ENCODE data around the gene S100A4. TPM values are rescaled to one million over a fixed set of nuclear protein-coding genes. Genes with fewer than 3 reads are reported as not detected.

S100A4 gene
- total RNA-seq, 2 experiments from 2014 or later = 36.5 to 37.9 TPM

DNA sequence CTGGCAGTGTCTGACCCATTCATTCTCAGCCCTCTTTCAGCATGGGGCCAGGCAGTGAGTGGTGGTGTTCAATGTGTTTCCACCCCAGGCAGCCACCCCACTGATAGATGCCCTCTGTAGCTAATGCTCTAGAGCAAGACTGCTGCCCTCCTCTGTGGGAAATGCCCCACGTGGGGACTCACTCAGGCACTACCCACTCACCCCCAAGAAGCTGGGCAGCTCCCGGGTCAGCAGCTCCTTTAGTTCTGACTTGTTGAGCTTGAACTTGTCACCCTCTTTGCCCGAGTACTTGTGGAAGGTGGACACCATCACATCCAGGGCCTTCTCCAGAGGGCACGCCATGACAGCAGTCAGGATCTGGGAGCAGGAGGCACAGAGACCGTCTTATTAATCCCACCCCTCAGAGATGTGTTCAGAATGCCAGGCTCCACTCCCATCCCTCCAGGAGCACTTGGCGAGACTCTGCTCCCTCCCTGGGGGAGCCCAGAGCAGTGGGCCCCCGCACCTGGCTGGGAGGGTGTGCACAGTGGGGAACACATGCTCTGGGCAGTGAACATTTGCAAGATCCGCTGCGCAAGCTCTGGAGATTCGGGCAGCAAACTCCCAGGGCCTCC, 1.0 kb downstream of the S100A4 start:
- H3K4me3 Mint-ChIP-seq = peak overlapping the region; percentile 71
- CTCF ChIA-PET = interaction anchor here (0.8 to 5.0 kb wide), 11 partner anchors 9 to 50 kb away, joined by 3 to 47 read pairs (median 5); partner anchors contain the start of gene S100A6
- H3K4me1 Mint-ChIP-seq (ENCODE audit: low read depth) = peaks cover 82% of the 10 kb centered on the region
- intact Hi-C loops (cut with micrococcal nuclease) = loop anchor here (1.0 kb wide), 2 partner anchors 11 to 22 kb away; no protein-coding TSS in a partner anchor
- no peak for DNase-seq
- H3K27me3 Mint-ChIP-seq (ENCODE audit: low read depth) = no peaks in the 10 kb centered on the region
- no peaks in the 10 kb centered on the region for H3K9me3 Mint-ChIP-seq
- peak overlapping the region; percentile 93 for H3K27ac Mint-ChIP-seq
- H3K36me3 Mint-ChIP-seq (ENCODE audit: low read depth) = no peaks in the 10 kb centered on the region

DNA sequence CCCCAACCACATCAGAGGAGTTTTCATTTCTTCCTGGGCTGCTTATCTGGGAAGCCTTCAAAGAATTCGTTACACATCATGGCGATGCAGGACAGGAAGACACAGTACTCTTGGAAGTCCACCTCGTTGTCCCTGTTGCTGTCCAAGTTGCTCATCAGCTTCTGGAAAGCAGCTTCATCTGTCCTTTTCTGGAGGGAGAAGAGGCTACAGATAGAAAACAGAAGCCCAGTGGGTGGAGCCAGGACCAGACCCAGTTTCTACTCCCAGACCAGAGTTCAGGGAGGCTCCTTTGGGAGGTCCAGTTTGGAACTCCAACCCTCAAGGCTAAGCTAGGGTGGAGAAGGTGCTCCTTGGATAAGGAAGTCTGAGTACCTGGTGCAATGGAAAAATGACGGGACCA, 1.9 kb downstream of the S100A4 start:
- Mint-ChIP-seq H3K36me3 (ENCODE audit: low read depth) (no peaks in the 10 kb centered on the region), H3K4me1 (ENCODE audit: low read depth) (peaks cover 83% of the 10 kb centered on the region)
- intact Hi-C loops (cut with micrococcal nuclease) = no loop called here

DNA sequence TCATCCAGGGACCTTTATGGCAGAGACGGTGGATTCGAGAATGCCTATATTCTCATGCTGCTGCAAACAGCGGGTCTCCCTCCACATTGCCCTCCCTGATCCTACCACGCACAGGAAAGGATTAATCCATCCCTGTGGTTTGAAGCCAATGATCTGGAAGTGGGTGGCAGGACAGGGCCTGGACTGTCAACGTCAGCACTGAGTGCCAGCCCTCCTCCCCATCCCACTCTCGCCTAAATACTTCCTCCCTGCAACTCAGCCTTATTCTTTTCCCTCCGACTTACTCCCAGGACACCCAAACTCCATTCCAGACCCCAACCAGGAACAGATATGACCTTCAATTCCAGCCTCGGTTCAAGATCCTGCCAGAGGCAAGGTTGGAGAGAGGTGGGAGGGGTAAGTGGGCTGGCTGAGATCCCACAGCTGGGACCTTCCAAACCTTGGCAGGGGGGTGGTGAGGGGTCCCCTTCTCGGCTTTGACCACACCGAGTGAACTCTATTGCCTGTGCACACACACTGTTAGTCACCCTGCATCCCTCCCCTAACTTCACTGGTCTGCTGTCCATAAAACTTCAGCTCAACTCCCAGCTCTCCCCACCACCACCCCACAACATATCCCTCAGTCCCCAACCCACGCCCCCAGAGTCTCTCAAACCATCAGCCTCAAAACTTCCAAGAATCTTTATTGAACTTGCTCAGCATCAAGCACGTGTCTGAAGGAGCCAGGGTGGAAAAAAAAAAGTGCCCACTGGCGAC, 2.5 kb downstream of the S100A4 start:
- Mint-ChIP-seq H3K27ac (peak overlapping the region; percentile 93), H3K36me3 (ENCODE audit: low read depth) (no peaks in the 10 kb centered on the region), H3K27me3 (ENCODE audit: low read depth) (no peaks in the 10 kb centered on the region), H3K4me1 (ENCODE audit: low read depth) (peaks cover 79% of the 10 kb centered on the region), H3K4me3 (no peak overlapping the region), H3K9me3 (no peaks in the 10 kb centered on the region)
- no peak for DNase-seq
- intact Hi-C loops (cut with micrococcal nuclease) = no loop called here
- CTCF ChIA-PET = interaction anchor here (0.9 to 5.0 kb wide), 5 partner anchors 8 to 25 kb away, joined by 4 to 47 read pairs (median 14); partner anchors contain the start of gene S100A6

More for the DNA sequence above, 1.9 kb downstream of the S100A4 start:
- no peaks in the 10 kb centered on the region for H3K27me3 Mint-ChIP-seq (ENCODE audit: low read depth)
- CTCF ChIA-PET = interaction anchor here (0.9 to 5.0 kb wide), 5 partner anchors 9 to 24 kb away, joined by 4 to 47 read pairs (median 14); partner anchors contain the start of gene S100A6
- H3K9me3 Mint-ChIP-seq = no peaks in the 10 kb centered on the region
- no peak for DNase-seq
- peak overlapping the region; percentile 71 for H3K4me3 Mint-ChIP-seq
- H3K27ac Mint-ChIP-seq = peak overlapping the region; percentile 93

DNA sequence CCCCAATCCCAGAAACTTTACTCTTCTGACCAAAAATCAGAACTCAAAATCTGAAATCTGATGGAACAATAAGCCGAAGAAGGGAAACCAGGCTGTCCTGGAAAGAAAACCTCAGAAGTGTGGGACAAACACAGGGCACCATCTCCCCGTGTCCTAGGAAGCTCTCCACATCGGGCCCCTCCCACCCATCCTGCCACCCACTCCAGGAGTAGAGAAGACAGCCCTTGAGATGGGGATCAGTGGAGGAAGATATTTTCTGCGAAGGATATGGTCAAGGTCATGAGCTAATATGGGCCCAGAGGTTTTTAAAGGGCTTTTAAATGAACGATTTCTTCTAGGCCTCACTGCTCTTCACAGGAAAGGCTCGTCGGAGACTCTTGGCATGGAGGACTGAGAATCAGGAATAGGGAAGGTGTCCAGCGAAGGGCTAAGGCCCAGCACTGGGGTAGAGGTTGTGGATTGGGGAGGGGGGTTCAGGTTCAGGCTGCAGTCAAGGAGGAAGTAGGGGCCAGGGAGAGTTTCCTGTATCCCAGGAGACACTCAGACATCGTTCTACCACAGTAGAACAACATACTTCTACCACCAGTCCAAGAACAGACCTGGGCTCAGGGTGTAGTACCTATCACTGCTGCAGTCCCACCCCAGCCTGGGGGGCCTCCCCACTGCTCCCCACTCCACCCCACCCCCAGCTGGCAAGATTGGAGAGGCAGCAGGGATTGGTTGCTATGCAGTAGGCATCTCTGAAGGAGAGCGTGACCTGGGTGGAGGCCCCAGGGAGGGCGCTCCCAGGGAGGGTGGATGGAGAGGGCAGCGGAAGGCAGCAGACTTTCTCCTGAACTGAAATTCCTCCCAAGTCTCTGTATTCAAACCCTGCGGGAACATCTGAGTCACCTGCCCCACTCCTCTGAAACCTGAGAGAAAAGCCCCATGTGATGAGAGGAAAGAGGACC, 3.7 kb downstream of the S100A4 start:
- Mint-ChIP-seq H3K27ac (peak overlapping the region; percentile 88), H3K4me1 (ENCODE audit: low read depth) (peaks cover 80% of the 10 kb centered on the region), H3K9me3 (no peaks in the 10 kb centered on the region), H3K4me3 (no peak overlapping the region), H3K36me3 (ENCODE audit: low read depth) (no peaks in the 10 kb centered on the region), H3K27me3 (ENCODE audit: low read depth) (no peaks in the 10 kb centered on the region)
- intact Hi-C loops (cut with micrococcal nuclease) = no loop called here
- CTCF ChIA-PET = interaction anchor here (1.0 to 5.0 kb wide), 5 partner anchors 9 to 31 kb away, joined by 3 to 23 read pairs (median 4); no protein-coding TSS in a partner anchor
- no peak for DNase-seq

DNA sequence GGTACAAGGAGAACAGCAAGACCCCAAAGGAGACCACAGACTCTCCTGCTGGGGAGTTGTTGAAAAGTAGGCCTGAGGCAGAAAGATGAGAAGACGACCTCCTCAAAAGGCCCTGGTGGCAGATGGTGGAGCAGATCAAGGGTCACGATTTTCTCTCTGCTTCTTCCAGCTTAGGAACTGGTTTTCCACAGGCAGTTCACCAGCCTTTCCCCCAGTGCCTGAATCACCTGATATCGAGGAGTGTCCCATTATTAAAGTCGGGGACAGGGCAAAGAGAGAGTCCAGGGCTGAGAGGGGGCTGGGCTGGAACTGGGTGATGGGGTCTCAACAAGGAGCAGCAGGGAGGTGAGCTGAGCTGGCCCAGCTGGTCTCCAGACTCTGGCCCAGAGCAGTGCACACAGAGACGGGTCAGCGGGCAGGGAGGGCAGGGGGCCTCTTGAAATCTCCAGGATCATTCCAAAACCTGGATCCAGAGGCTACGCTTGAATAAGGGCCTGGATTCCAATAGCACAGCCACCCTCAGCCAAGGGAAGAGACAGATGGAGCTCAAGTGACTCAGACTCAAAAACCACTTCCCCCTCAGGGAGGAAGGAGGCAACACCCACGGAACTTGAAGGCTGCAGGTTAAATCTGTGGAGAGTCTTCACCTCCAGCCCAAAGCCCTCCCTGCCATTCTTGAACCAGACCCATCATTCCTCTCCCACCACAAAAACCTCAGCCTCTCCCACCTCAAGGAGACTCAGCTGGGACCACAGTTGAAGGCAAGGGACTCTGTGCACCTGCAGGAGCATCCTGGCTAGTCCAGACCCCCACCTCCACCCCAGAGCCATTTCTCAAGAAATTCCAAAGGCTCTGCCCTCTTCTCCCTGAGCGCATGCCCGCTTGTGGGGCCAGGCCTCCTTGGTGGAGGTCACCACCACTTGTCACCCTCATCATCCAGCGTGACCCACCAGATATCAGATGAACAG, 4.9 kb downstream of the S100A4 start, which contains the start of gene S100A5:
S100A5 (minus strand) TSS at position 541 of the 968 bp plus-strand sequence. CDS start 743 bp downstream, outside the sequence.
- H3K36me3 Mint-ChIP-seq (ENCODE audit: low read depth) = no peaks in the 10 kb centered on the region

DNA sequence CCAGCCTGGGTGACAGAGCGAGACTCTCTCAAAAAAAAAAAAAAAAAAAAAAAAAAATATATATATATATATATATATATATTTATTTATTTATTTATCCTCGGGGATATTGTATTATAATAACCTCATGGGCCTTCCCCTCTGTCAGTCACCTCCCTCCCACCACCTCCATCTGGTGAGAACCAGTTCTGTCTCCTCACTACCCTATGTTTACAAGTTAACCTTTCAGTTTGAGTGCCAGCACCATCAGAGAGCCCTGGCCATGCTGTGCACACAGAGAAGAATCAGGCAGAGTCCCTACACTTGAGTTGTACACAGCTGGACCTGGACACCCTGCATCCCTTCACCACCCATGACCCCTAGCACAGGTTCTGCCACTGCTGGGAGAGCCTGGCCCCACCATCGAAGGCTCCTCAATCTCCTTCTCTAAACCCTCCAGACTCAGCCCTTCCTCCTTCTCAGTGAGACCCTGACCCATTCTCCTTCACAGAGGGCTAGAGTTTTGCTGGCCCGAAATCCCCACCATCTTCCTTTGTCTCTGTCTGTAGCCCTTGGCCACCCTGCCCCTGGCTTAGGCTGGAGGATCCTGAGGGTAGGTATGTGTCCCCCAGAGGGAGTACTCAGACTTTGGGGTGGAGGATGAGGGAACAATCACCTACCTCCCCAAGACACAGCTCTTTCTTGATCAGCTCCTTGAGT, 6.1 kb downstream of the S100A4 start:
- Mint-ChIP-seq H3K27ac (peak overlapping the region; percentile 88), H3K9me3 (no peaks in the 10 kb centered on the region), H3K36me3 (ENCODE audit: low read depth) (peaks cover 5% of the 10 kb centered on the region), H3K4me1 (ENCODE audit: low read depth) (peaks cover 72% of the 10 kb centered on the region), H3K27me3 (ENCODE audit: low read depth) (no peaks in the 10 kb centered on the region), H3K4me3 (no peak overlapping the region)
- CTCF ChIA-PET = interaction anchor here (0.9 to 5.0 kb wide), 3 partner anchors 27 to 29 kb away, joined by 3 to 23 read pairs (median 4); no protein-coding TSS in a partner anchor
- intact Hi-C loops (cut with micrococcal nuclease) = loop anchor here (10.0 kb wide), 2 partner anchors 425 to 615 kb away; partner anchors contain the start of genes CREB3L4, NUP210L and SLC39A1
- peak; percentile 41 for DNase-seq

More for the DNA sequence above, 4.9 kb downstream of the S100A4 start, which contains the start of gene S100A5:
- Mint-ChIP-seq H3K27me3 (ENCODE audit: low read depth) (no peaks in the 10 kb centered on the region), H3K4me3 (peak within 1 kb of the TSS; percentile 41), H3K9me3 (no peaks in the 10 kb centered on the region), H3K4me1 (ENCODE audit: low read depth) (peaks cover 77% of the 10 kb centered on the region), H3K27ac (peak within 1 kb of the TSS; percentile 88)
- intact Hi-C loops (cut with micrococcal nuclease) = no loop called here
- CTCF ChIA-PET = interaction anchor here (0.8 to 5.0 kb wide), 7 partner anchors 8 to 94 kb away, joined by 3 to 23 read pairs (median 3); no protein-coding TSS in a partner anchor
- peak; percentile 74 for DNase-seq

DNA sequence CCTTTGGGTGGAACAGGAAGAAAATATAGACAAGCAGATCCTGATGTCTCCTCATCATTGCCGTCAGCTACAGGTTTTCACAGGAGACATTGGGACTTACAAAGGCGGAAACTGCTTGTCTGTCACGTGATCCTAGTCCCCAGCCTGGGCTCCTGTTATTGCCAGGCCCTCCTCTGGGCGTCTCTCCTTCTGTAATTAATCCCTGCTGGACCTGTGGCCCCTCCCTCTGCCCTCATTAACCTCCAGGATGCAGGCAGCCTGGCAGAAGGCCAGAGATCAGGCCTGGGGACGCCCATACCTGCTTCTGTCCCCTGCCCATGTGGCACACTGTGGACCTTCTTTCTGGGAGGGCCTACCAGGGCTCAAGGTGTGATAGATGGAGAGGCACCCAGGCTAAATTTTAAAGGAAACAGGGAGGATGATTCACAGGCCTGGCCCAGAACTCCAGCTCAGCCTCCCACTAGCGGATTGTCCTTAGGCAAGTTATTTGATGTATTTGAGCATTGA, 7.2 kb downstream of the S100A4 start:
- no peak overlapping the region for H3K27ac Mint-ChIP-seq
- CTCF ChIA-PET = no interaction called here

DNA sequence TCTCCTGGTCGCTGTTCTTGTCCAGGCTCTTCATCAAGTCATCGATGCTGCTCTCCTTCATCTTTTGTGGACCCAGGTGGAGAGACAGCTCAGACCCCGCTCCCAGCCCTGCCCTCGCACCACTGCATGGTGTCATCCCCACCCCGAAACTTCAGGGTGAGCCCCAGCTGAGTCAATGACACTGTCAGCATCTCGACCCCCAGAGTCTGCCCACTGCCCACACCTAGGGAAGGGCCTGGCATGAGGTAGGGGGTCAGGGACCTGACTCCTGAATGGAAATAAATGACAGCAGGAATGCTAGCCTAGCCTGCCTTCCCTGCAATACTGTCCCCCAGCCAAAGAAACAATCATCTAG, 8.3 kb downstream of the S100A4 start:
- Mint-ChIP-seq H3K36me3 (ENCODE audit: low read depth) (peaks cover 7% of the 10 kb centered on the region), H3K9me3 (no peaks in the 10 kb centered on the region), H3K27ac (peak overlapping the region; percentile 94), H3K4me1 (ENCODE audit: low read depth) (peaks cover 71% of the 10 kb centered on the region), H3K4me3 (peak overlapping the region; percentile 81), H3K27me3 (ENCODE audit: low read depth) (no peaks in the 10 kb centered on the region)
- CTCF ChIA-PET = interaction anchor here (6.4 kb wide), 1 partner anchor 33 kb away, joined by 207 read pairs; no protein-coding TSS in a partner anchor
- intact Hi-C loops (cut with micrococcal nuclease) = loop anchor here (10.0 kb wide), 2 partner anchors 427 to 617 kb away; partner anchors contain the start of genes CREB3L4, NUP210L and SLC39A1
- no peak for DNase-seq

More for the DNA sequence above, 7.2 kb downstream of the S100A4 start:
- H3K9me3 Mint-ChIP-seq = no peaks in the 10 kb centered on the region
- H3K27me3 Mint-ChIP-seq (ENCODE audit: low read depth) = no peaks in the 10 kb centered on the region
- no peak overlapping the region for H3K4me3 Mint-ChIP-seq
- H3K4me1 Mint-ChIP-seq (ENCODE audit: low read depth) = peaks cover 71% of the 10 kb centered on the region
- intact Hi-C loops (cut with micrococcal nuclease) = loop anchor here (10.0 kb wide), 2 partner anchors 426 to 616 kb away; partner anchors contain the start of genes CREB3L4, NUP210L and SLC39A1
- peaks cover 7% of the 10 kb centered on the region for H3K36me3 Mint-ChIP-seq (ENCODE audit: low read depth)
- no peak for DNase-seq

DNA sequence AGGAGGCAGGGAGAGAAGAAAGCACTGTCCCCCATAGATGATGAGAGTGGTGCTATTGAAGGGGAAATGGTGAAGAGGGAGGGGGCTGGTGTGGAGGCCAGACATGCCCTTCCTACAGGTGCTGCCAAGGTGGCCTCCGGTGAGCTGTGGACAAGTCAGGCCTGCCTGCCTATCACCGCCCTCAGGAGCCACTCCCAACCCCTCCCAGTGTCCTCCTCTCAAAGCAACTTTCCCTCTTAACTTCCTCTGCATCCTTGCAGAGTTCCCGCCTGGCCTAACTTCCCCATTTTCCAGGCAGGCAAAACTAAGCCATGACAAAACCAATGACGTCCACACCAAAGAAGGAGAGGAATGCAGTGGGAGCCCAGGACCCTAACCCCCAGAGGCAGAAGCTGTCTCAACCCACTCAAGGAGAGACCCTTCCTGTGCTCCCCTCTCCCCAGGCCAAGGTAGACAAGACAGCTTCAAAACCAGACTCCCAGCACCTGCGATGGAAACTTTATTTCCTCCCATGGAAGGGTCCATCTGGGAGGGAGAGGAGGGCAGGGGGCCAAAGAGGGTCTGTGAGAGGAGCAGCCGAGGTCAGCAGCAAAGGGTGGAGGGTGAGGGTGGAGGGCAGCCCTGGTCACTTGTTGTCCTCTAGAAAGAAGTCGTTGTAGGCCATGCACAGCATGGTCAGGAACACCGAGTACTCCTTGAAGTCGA, 8.8 kb downstream of the S100A4 start:
- no peak for DNase-seq
- Mint-ChIP-seq H3K9me3 (no peaks in the 10 kb centered on the region), H3K4me3 (peak overlapping the region; percentile 81), H3K27ac (peak overlapping the region; percentile 94), H3K36me3 (ENCODE audit: low read depth) (peaks cover 7% of the 10 kb centered on the region), H3K27me3 (ENCODE audit: low read depth) (no peaks in the 10 kb centered on the region), H3K4me1 (ENCODE audit: low read depth) (peaks cover 70% of the 10 kb centered on the region)
- CTCF ChIA-PET = interaction anchor here (5.7 to 6.4 kb wide), 2 partner anchors 27 to 34 kb away, joined by 71 to 207 read pairs; no protein-coding TSS in a partner anchor
- intact Hi-C loops (cut with micrococcal nuclease) = loop anchor here (1.0 to 10.0 kb wide), 3 partner anchors 97 to 618 kb away; partner anchors contain the start of genes CHTOP, CREB3L4, NUP210L and SLC39A1
